ENCODE results near the gene PRSS36. TPM values are rescaled to one million over a fixed set of nuclear protein-coding genes. Genes with fewer than 3 reads are reported as not detected.

Gene PRSS36
- total RNA-seq, 2 experiments from 2014 or later, result not detected

Small RNAs within 50 kb of the gene (small RNA-seq; reads per million reads assigned to genes)
- gene AC009088.4 (not detected), gene NDUFA3P6 (not detected)

Other genes with a start within 250 kb of the PRSS36 start
- gene FBXL19, start 226.5 kb downstream of the PRSS36 start, total RNA-seq (2014; rRNA removed; shearing (Covaris generic)), result 16.1 and 16.2 TPM in 2 replicates
- gene FBXL19, start 226.5 kb downstream of the PRSS36 start, total RNA-seq (2022), result 30.2 and 34.8 TPM in 2 replicates
- gene ORAI3, start 201.0 kb downstream of the PRSS36 start, total RNA-seq (2014; rRNA removed; shearing (Covaris generic)), result 5.7 and 7.8 TPM in 2 replicates
- 16.3 and 18.3 TPM in 2 replicates for gene ORAI3, start 201.0 kb downstream of the PRSS36 start, total RNA-seq (2022)
- 8.6 and 9.0 TPM in 2 replicates for gene SETD1A, start 192.3 kb downstream of the PRSS36 start, total RNA-seq (2014; rRNA removed; shearing (Covaris generic))
- gene SETD1A, start 192.3 kb downstream of the PRSS36 start, total RNA-seq (2022), result 35.7 and 36.0 TPM in 2 replicates
- gene HSD3B7, start 164.9 kb downstream of the PRSS36 start, total RNA-seq (2014; rRNA removed; shearing (Covaris generic)), result 1.9 and 3.3 TPM in 2 replicates
- 2.4 and 2.6 TPM in 2 replicates for gene HSD3B7, start 164.9 kb downstream of the PRSS36 start, total RNA-seq (2022)
- gene STX1B, start 139.4 kb downstream of the PRSS36 start, total RNA-seq (2014; rRNA removed; shearing (Covaris generic)), result 0.47 TPM in 1 of 2 replicates, not detected in the other
- 2.1 and 2.4 TPM in 2 replicates for gene STX1B, start 139.4 kb downstream of the PRSS36 start, total RNA-seq (2022)
- gene STX4, start 116.5 kb downstream of the PRSS36 start, total RNA-seq (2014; rRNA removed; shearing (Covaris generic)), result 14.6 and 16.6 TPM in 2 replicates
- 40.5 and 41.6 TPM in 2 replicates for gene STX4, start 116.5 kb downstream of the PRSS36 start, total RNA-seq (2022)
- 7.8 and 18.7 TPM in 2 replicates for gene ZNF668, start 75.8 kb downstream of the PRSS36 start, total RNA-seq (2014; rRNA removed; shearing (Covaris generic))
- 17.1 and 21.7 TPM in 2 replicates for gene ZNF668, start 75.8 kb downstream of the PRSS36 start, total RNA-seq (2022)
- 25.4 and 30.1 TPM in 2 replicates for gene ZNF646, start 75.6 kb downstream of the PRSS36 start, total RNA-seq (2014; rRNA removed; shearing (Covaris generic))
- gene ZNF646, start 75.6 kb downstream of the PRSS36 start, total RNA-seq (2022), result 33.8 and 34.0 TPM in 2 replicates
- gene PRSS53, start 61.1 kb downstream of the PRSS36 start, total RNA-seq (2014; rRNA removed; shearing (Covaris generic)), result 3.7 and 4.4 TPM in 2 replicates
- 5.7 and 6.1 TPM in 2 replicates for gene PRSS53, start 61.1 kb downstream of the PRSS36 start, total RNA-seq (2022)
- 68.8 and 69.3 TPM in 2 replicates for gene VKORC1, start 55.3 kb downstream of the PRSS36 start, total RNA-seq (2014; rRNA removed; shearing (Covaris generic))
- gene VKORC1, start 55.3 kb downstream of the PRSS36 start, total RNA-seq (2022), result 60.1 and 70.2 TPM in 2 replicates
- 25.0 and 40.4 TPM in 2 replicates for gene BCKDK, start 41.7 kb downstream of the PRSS36 start, total RNA-seq (2014; rRNA removed; shearing (Covaris generic))
- gene BCKDK, start 41.7 kb downstream of the PRSS36 start, total RNA-seq (2022), result 36.5 and 39.0 TPM in 2 replicates
- 86.9 and 89.1 TPM in 2 replicates for gene KAT8, start 32.4 kb downstream of the PRSS36 start, total RNA-seq (2014; rRNA removed; shearing (Covaris generic))
- gene KAT8, start 32.4 kb downstream of the PRSS36 start, total RNA-seq (2022), result 95.3 and 102 TPM in 2 replicates
- not detected in 2 replicates for gene PRSS8, start 14.3 kb downstream of the PRSS36 start, total RNA-seq (2014; rRNA removed; shearing (Covaris generic))
- not detected in 2 replicates for gene PRSS8, start 14.3 kb downstream of the PRSS36 start, total RNA-seq (2022)
- gene FUS, start 30.1 kb upstream of the PRSS36 start, total RNA-seq (2014; rRNA removed; shearing (Covaris generic)), result 90.0 and 104 TPM in 2 replicates
- 880 and 953 TPM in 2 replicates for gene FUS, start 30.1 kb upstream of the PRSS36 start, total RNA-seq (2022)
- gene PYCARD, start 52.7 kb upstream of the PRSS36 start, total RNA-seq (2014; rRNA removed; shearing (Covaris generic)), result 3.7 and 5.5 TPM in 2 replicates
- gene PYCARD, start 52.7 kb upstream of the PRSS36 start, total RNA-seq (2022), result 10.3 and 14.8 TPM in 2 replicates
- gene TRIM72, start 64.1 kb upstream of the PRSS36 start, total RNA-seq (2014; rRNA removed; shearing (Covaris generic)), result 0.13 and 0.21 TPM in 2 replicates
- 0.46 and 1.1 TPM in 2 replicates for gene TRIM72, start 64.1 kb upstream of the PRSS36 start, total RNA-seq (2022)
- not detected in 2 replicates for gene PYDC1, start 67.1 kb upstream of the PRSS36 start, total RNA-seq (2014; rRNA removed; shearing (Covaris generic))
- not detected in 2 replicates for gene PYDC1, start 67.1 kb upstream of the PRSS36 start, total RNA-seq (2022)
- gene ITGAM, start 109.9 kb upstream of the PRSS36 start, total RNA-seq (2014; rRNA removed; shearing (Covaris generic)), result not detected in 2 replicates
- 0.09 and 0.23 TPM in 2 replicates for gene ITGAM, start 109.9 kb upstream of the PRSS36 start, total RNA-seq (2022)
- not detected in 2 replicates for gene ITGAX, start 205.1 kb upstream of the PRSS36 start, total RNA-seq (2014; rRNA removed; shearing (Covaris generic))
- not detected in 2 replicates for gene ITGAX, start 205.1 kb upstream of the PRSS36 start, total RNA-seq (2022)
- gene ITGAD, start 243.3 kb upstream of the PRSS36 start, total RNA-seq (2014; rRNA removed; shearing (Covaris generic)), result not detected in 2 replicates
- not detected in 2 replicates for gene ITGAD, start 243.3 kb upstream of the PRSS36 start, total RNA-seq (2022)